Endothelial cell of umbilical vein (primary cell): ENCODE results near the gene ANAPC2. TPM values are rescaled to one million over a fixed set of nuclear protein-coding genes. Genes with fewer than 3 reads are reported as not detected.
A peak's percentile ranks its signal among the peaks of the same experiment; 100 is the strongest.

Experiments
- BruUV-seq: library from RNA; stranded (reverse); fragments of 400-500 nt; replicated peaks from 2 replicates; lab custom pipeline; 2021; lab: Mats Ljungman, UMichigan
- CTCF ChIA-PET: fragments of 300-600, 350-600 bp; sonication (Branson Sonifier 250); formaldehyde crosslinking; loops from one replicate; lab custom pipeline; 2021; ENCODE audit warnings: antibody characterized with exemption, inconsistent platforms; lab: Charles Lee
- POLR2A ChIA-PET: fragments of 300-600, 350-600 bp; sonication (Branson Sonifier 250); formaldehyde crosslinking; loops from one replicate; lab custom pipeline; 2021; ENCODE audit warnings: antibody characterized with exemption, inconsistent platforms; lab: Charles Lee
- DNase-seq: peaks from one replicate; pipeline ENCODE4 v3.0.0-alpha.2; 2011; ENCODE audit warnings: low read depth, low spot score
- FAIRE-seq: peaks from 2 replicates; lab custom pipeline; 2011; peaks lifted over from hg19 to GRCh38; lab: Jason Lieb, UNC
- H2AFZ ChIP-seq: 2 replicates; pipeline ENCODE4 v1.6.0; 2012; ENCODE audit warnings: low read depth, low read length, control low read depth, inconsistent platforms
- H3K27ac ChIP-seq: 2 replicates; pipeline ENCODE4 v1.5.1; 2011; ENCODE audit warnings: low read depth, mild to moderate bottlenecking, control low read depth, low read length, moderate library complexity; ENCODE audit not compliant: insufficient read depth
- H3K27me3 ChIP-seq, 2 experiments: 2 replicates each; pipeline versions ENCODE4 v1.6.0 to v1.6.1; 2011; ENCODE audit warnings: low read length in 2 of 2, mixed read lengths in 1 of 2; ENCODE audit not compliant: control insufficient read depth in 2 of 2, insufficient read depth in 2 of 2
- H3K36me3 ChIP-seq, 2 experiments: 2 replicates in 1 of 2; 3 replicates in 1 of 2; pipeline ENCODE4 v1.5.1; 2011; ENCODE audit warnings: low read length in 2 of 2, mild to moderate bottlenecking in 1 of 2, moderate library complexity in 1 of 2; ENCODE audit not compliant: control insufficient read depth in 2 of 2, insufficient read depth in 2 of 2; ENCODE audit errors: extremely low read depth in 1 of 2
- H3K4me1 ChIP-seq: 3 replicates; pipeline ENCODE4 v1.5.1; 2011; ENCODE audit warnings: mild to moderate bottlenecking, low read length; ENCODE audit not compliant: control insufficient read depth, insufficient read depth; ENCODE audit errors: extremely low read depth
- H3K4me2 ChIP-seq: 2 replicates; pipeline ENCODE4 v1.6.1; 2011; ENCODE audit warnings: low read length, control low read depth, mixed read lengths; ENCODE audit not compliant: insufficient read depth
- H3K4me3 ChIP-seq, 3 experiments: fragments of 200-600 bp in 1 of 3; sonication (generic), shearing (Covaris generic) in 1 of 3; replicated peaks in 1 of 3; 2 replicates each; pipeline ENCODE4 v1.5.1; 2011 to 2016; ENCODE audit warnings: control low read depth in 3 of 3, low read length in 3 of 3, mild to moderate bottlenecking in 2 of 3, inconsistent platforms in 1 of 3, low read depth in 1 of 3, moderate library complexity in 1 of 3; ENCODE audit not compliant: insufficient read depth in 1 of 3
- H3K79me2 ChIP-seq: 2 replicates; pipeline ENCODE4 v1.6.0; 2012; ENCODE audit warnings: low read length, inconsistent platforms; ENCODE audit not compliant: control insufficient read depth, insufficient read depth
- H3K9ac ChIP-seq: replicated peaks from 2 replicates; pipeline ENCODE3; 2011; ENCODE audit warnings: low read length, control low read depth; ENCODE audit not compliant: insufficient read depth; ENCODE audit errors: extremely low read depth
- H3K9me1 ChIP-seq: replicated peaks from 3 replicates; pipeline ENCODE4 v1.6.0; 2011; ENCODE audit warnings: mild to moderate bottlenecking, low read length; ENCODE audit not compliant: control insufficient read depth, insufficient read depth; ENCODE audit errors: extremely low read depth
- H3K9me3 ChIP-seq: replicated peaks from 2 replicates; pipeline ENCODE4 v1.5.1; 2012; ENCODE audit warnings: low read length, inconsistent platforms; ENCODE audit not compliant: control insufficient read depth, insufficient read depth
- H4K20me1 ChIP-seq: replicated peaks from 2 replicates; pipeline ENCODE3; 2011; ENCODE audit warnings: mild to moderate bottlenecking, low read length; ENCODE audit not compliant: control insufficient read depth, insufficient read depth; ENCODE audit errors: extremely low read depth
- EZH2 ChIP-seq: IDR thresholded peaks from 2 replicates; pipeline ENCODE4 v1.6.1; 2012; ENCODE audit warnings: borderline replicate concordance, low read depth, mild to moderate bottlenecking, moderate library complexity, low read length, inconsistent platforms; ENCODE audit not compliant: severe bottlenecking
- FOS ChIP-seq: IDR thresholded peaks from 2 replicates; pipeline ENCODE4 v1.6.1; 2011; ENCODE audit warnings: mild to moderate bottlenecking, low read length, moderate library complexity, borderline replicate concordance; ENCODE audit not compliant: insufficient read depth
- GATA2 ChIP-seq: IDR thresholded peaks from 2 replicates; pipeline ENCODE4 v1.7.0; 2011; ENCODE audit warnings: low read depth, mild to moderate bottlenecking, moderate library complexity, mixed read lengths, low read length; ENCODE audit not compliant: insufficient read length, insufficient read depth
- JUN ChIP-seq: IDR thresholded peaks from 2 replicates; pipeline ENCODE4 v1.6.1; 2011; ENCODE audit warnings: borderline replicate concordance, low read depth; ENCODE audit not compliant: insufficient read length, insufficient read depth
- MYC ChIP-seq: IDR thresholded peaks from one replicate; pipeline ENCODE4 v1.6.1; 2011; ENCODE audit warnings: mild to moderate bottlenecking, low read depth, low read length
- POLR2A ChIP-seq: IDR thresholded peaks from 2 replicates; pipeline ENCODE4 v1.6.1; 2012; ENCODE audit warnings: low read depth, mild to moderate bottlenecking, control low read depth, low read length
- POLR2AphosphoS5 ChIP-seq: IDR thresholded peaks from 2 replicates; pipeline ENCODE4 v1.6.1; 2012; ENCODE audit warnings: low read depth, mild to moderate bottlenecking, control low read depth, low read length, moderate library complexity; ENCODE audit not compliant: insufficient read depth
- dilution Hi-C: fragments of 300-500 bp; cut with MboI; formaldehyde crosslinking; loops from one replicate; pipeline ENCODE4 v1.15.0; 2019; ENCODE audit warnings: low sequenced_read_pairs; ENCODE audit not compliant: extremely low pct_ligation_motif_present
- intact Hi-C: fragments of 100-400 bp; cut with micrococcal nuclease; formaldehyde crosslinking; loops from one replicate; pipeline ENCODE4 v1.10.0; 2022
- polyA plus RNA-seq, 4 experiments: library from polyadenylated mRNA; depleted of rRNA in 3 of 4; stranded (reverse) in 3 of 4; unstranded in 1 of 4; fragments of >200 nt; gene quantifications; 2 replicates each; pipeline versions ENCODE4 v1.2.1 to v1.2.3, GENCODE V29; 2011 to 2012; ENCODE audit warnings: missing spikeins in 1 of 4
- total RNA-seq: library from RNA; stranded (reverse); gene quantifications from 2 replicates; pipeline ENCODE4 v1.2.3, GENCODE V29; 2021
- TF ChIP-seq, protein P1 (sequence below), 2 donors: IDR thresholded peaks; 1 replicate in 1 of 2; 2 replicates in 1 of 2; pipeline ENCODE4 v1.5.1; 2011; ENCODE audit warnings: low read length in 2 of 2, mild to moderate bottlenecking in 2 of 2, moderate library complexity in 2 of 2, control low read depth in 1 of 2, inconsistent platforms in 1 of 2, low read depth in 1 of 2; ENCODE audit not compliant: insufficient read depth in 1 of 2; ENCODE audit errors: extremely low read depth in 1 of 2
- TF ChIP-seq, protein P2 (sequence below): IDR thresholded peaks from 2 replicates; pipeline ENCODE4 v1.6.1; 2011; ENCODE audit not compliant: insufficient read depth, insufficient read length

Gene ANAPC2
- total and polyA plus RNA-seq, 2 donors (not counting 3 experiments of a cell fraction or from before 2014, with no cell fraction given): 44.8 to 69.2 TPM

DNA sequence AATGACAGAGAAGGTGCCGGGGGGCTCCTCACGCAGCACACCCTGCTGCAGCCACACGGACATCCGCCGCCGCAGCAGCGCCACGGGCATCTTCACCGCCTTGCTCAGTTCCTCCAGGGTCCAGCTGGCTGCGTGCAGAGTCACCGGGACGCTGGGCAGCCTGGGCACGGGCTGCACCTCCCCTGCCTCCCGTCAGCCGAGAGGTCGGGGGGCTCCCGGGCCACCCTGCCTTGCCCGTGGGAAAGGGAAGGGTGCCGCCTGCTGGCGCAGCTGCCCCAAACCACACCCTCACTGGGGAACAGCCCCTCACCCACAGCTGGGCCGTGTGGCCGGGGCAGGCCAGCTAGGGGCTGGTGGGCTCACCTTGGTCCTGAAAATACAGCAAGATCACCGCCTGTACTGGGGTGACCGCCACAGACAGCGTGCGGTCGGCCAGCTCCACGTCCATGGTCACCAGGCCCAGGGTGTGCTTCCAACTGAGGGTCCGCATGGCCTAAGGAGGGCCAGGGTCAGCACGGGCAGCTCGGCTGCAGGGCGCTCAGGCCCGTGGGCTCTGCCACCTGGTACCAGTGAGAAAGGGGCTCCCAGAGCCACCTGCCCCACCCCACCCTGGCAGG is 12.9 kb downstream of the ANAPC2 start:
- Histone ChIP-seq H3K4me2 (no peak overlapping the region), H3K27ac (no peak overlapping the region), H3K79me2 (no peaks in the 10 kb centered on the region), H3K9ac (no peak overlapping the region), H3K27me3 (peaks cover 0 to 1% of the 10 kb centered on the region in 2 experiments), H4K20me1 (no peaks in the 10 kb centered on the region), H3K9me3 (no peaks in the 10 kb centered on the region), H3K4me1 (peaks cover 6% of the 10 kb centered on the region), H2AFZ (no peak overlapping the region), H3K4me3 (no peak overlapping the region), H3K36me3 (peaks cover 0 to 13% of the 10 kb centered on the region in 2 experiments), H3K9me1 (no peaks in the 10 kb centered on the region)
- DNase-seq: no peak
- dilution Hi-C loops (no loop called here), intact Hi-C loops (loop anchor here (5.0 kb wide), 1 partner anchor 58 kb away; no protein-coding TSS in a partner anchor)
- FAIRE-seq: no peak
- BruUV-seq: no TSS peak
- ChIA-PET CTCF (interaction anchor here (0.8 to 3.6 kb wide), 7 partner anchors 13 to 61 kb away, joined by 3 to 26 read pairs (median 3); partner anchors contain the start of gene RNF224), POLR2A (no interaction called here)
- no peak for TF ChIP-seq POLR2A
- TF ChIP-seq, protein P1, sequence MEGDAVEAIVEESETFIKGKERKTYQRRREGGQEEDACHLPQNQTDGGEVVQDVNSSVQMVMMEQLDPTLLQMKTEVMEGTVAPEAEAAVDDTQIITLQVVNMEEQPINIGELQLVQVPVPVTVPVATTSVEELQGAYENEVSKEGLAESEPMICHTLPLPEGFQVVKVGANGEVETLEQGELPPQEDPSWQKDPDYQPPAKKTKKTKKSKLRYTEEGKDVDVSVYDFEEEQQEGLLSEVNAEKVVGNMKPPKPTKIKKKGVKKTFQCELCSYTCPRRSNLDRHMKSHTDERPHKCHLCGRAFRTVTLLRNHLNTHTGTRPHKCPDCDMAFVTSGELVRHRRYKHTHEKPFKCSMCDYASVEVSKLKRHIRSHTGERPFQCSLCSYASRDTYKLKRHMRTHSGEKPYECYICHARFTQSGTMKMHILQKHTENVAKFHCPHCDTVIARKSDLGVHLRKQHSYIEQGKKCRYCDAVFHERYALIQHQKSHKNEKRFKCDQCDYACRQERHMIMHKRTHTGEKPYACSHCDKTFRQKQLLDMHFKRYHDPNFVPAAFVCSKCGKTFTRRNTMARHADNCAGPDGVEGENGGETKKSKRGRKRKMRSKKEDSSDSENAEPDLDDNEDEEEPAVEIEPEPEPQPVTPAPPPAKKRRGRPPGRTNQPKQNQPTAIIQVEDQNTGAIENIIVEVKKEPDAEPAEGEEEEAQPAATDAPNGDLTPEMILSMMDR (IDR thresholded peaks at IDR 0.05; ENCODE audit: extremely low read depth in 1 of 2, insufficient read depth in 1 of 2, low read depth in 1 of 2, low read length in 2 of 2): peak in 1 of 2 donors; percentile 15

DNA sequence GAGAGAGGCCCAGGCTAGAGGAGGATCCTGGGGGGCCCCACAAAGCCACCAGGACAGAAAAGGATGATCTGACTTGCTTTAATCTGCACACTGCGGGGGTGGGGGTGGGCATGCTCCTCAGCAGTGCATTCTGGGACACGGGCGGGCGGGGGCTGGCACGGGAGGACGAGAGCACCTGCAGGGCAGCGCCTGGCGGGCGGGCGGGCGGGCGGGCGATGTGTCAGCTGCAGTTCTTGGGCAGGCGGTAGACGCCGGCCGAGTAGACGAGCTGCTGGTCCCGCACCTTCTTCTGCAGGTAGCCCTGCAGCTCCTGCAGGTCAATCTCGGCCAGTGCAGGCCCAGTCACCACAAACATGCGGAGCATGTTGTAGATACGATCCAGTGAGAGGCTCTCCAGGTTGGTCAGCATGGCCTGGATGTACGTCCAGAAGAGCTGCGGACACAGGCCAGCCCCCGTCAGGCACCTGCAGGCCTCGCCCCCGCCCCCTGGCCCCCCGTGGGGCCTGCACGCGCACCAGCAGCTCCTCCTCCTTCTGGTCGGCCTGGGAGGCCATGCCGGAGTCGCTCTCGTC is 13.6 kb downstream of the ANAPC2 start:
- FAIRE-seq: no peak
- Histone ChIP-seq H3K79me2 (no peaks in the 10 kb centered on the region), H3K27ac (no peak overlapping the region), H3K4me1 (peaks cover 6% of the 10 kb centered on the region), H2AFZ (no peak overlapping the region), H3K36me3 (peaks cover 0 to 7% of the 10 kb centered on the region in 2 experiments), H3K9me3 (no peaks in the 10 kb centered on the region), H3K9me1 (no peaks in the 10 kb centered on the region), H3K9ac (no peak overlapping the region), H3K4me2 (no peak overlapping the region), H3K4me3 (no peak overlapping the region), H3K27me3 (peaks cover 5 to 6% of the 10 kb centered on the region in 2 experiments), H4K20me1 (no peaks in the 10 kb centered on the region)
- no peak for TF ChIP-seq GATA2
- TF ChIP-seq MYC: no peak
- TF ChIP-seq, protein P2, sequence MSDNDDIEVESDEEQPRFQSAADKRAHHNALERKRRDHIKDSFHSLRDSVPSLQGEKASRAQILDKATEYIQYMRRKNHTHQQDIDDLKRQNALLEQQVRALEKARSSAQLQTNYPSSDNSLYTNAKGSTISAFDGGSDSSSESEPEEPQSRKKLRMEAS: no peak
- TF ChIP-seq, protein P1 (IDR thresholded peaks at IDR 0.05; ENCODE audit: extremely low read depth in 1 of 2, insufficient read depth in 1 of 2, low read depth in 1 of 2, low read length in 2 of 2): no peak
- no peak for TF ChIP-seq JUN
- no peak for TF ChIP-seq EZH2
- no peak for TF ChIP-seq POLR2A
- TF ChIP-seq FOS: no peak
- TF ChIP-seq POLR2AphosphoS5: no peak
- BruUV-seq: no TSS peak
- dilution Hi-C loops (no loop called here), intact Hi-C loops (loop anchor here (5.0 kb wide), 1 partner anchor 58 kb away; no protein-coding TSS in a partner anchor)
- ChIA-PET POLR2A (no interaction called here), CTCF (interaction anchor here (0.9 to 3.6 kb wide), 5 partner anchors 12 to 62 kb away, joined by 3 to 26 read pairs (median 3); partner anchors contain the start of gene RNF224)
- no peak for DNase-seq
